A549 (cell line): ENCODE results near the gene LYPD8. TPM values are rescaled to one million over a fixed set of nuclear protein-coding genes. Genes with fewer than 3 reads are reported as not detected.

Source experiments
- polyA plus RNA-seq, 4 experiments: library from polyadenylated mRNA; depleted of rRNA in 3 of 4; stranded (reverse); fragments of >200 nt; fragmentation: RNase III in 1 of 4; extraction: RNeasy Plus Mini Kit Qiagen cat#74134 plus additional on column Dnase treatment in 1 of 4; gene quantifications; 2 replicates in 3 of 4; 3 replicates in 1 of 4; pipeline ENCODE4 v1.2.3, GENCODE V29; 2011 to 2017
- small RNA-seq, 6 experiments: library from RNA; depleted of rRNA; stranded (forward); fragments of <200 nt; gene quantifications; one replicate each; pipeline ENCODE3, GENCODE V24; 2012

Gene LYPD8
- polyA plus RNA-seq, 2 of the 4 experiments (the other 2 are of a cell fraction): 0.12 to 0.53 TPM

Small RNA genes lying within 50 kb of the gene (small RNA-seq; reads per million reads assigned to genes)
- 0 reads per million in 6 experiments for gene AHCYP8

Other genes with a start within 250 kb of the LYPD8 start
- not detected in 2 replicates for gene OR2G6, start 247.7 kb downstream of the LYPD8 start, polyA plus RNA-seq (2011; rRNA removed)
- gene OR2G6, start 247.7 kb downstream of the LYPD8 start, polyA plus RNA-seq (2017; fragmentation: RNase III; extraction: RNeasy Plus Mini Kit Qiagen cat#74134 plus additional on column Dnase treatment): not detected in 3 replicates
- not detected in 2 replicates for gene OR2T29, start 193.0 kb downstream of the LYPD8 start, polyA plus RNA-seq (2011; rRNA removed)
- gene OR2T29, start 193.0 kb downstream of the LYPD8 start, polyA plus RNA-seq (2017; fragmentation: RNase III; extraction: RNeasy Plus Mini Kit Qiagen cat#74134 plus additional on column Dnase treatment): not detected in 3 replicates
- not detected in 2 replicates for gene OR2T34, start 181.0 kb downstream of the LYPD8 start, polyA plus RNA-seq (2011; rRNA removed)
- not detected in 3 replicates for gene OR2T34, start 181.0 kb downstream of the LYPD8 start, polyA plus RNA-seq (2017; fragmentation: RNase III; extraction: RNeasy Plus Mini Kit Qiagen cat#74134 plus additional on column Dnase treatment)
- gene OR2T10, start 158.1 kb downstream of the LYPD8 start, polyA plus RNA-seq (2011; rRNA removed): not detected in 2 replicates
- gene OR2T10, start 158.1 kb downstream of the LYPD8 start, polyA plus RNA-seq (2017; fragmentation: RNase III; extraction: RNeasy Plus Mini Kit Qiagen cat#74134 plus additional on column Dnase treatment): not detected in 3 replicates
- not detected in 2 replicates for gene OR2T11, start 120.7 kb downstream of the LYPD8 start, polyA plus RNA-seq (2011; rRNA removed)
- not detected in 3 replicates for gene OR2T11, start 120.7 kb downstream of the LYPD8 start, polyA plus RNA-seq (2017; fragmentation: RNase III; extraction: RNeasy Plus Mini Kit Qiagen cat#74134 plus additional on column Dnase treatment)
- not detected in 2 replicates for gene OR2T35, start 110.5 kb downstream of the LYPD8 start, polyA plus RNA-seq (2011; rRNA removed)
- gene OR2T35, start 110.5 kb downstream of the LYPD8 start, polyA plus RNA-seq (2017; fragmentation: RNase III; extraction: RNeasy Plus Mini Kit Qiagen cat#74134 plus additional on column Dnase treatment): not detected in 3 replicates
- gene OR2T27, start 100.2 kb downstream of the LYPD8 start, polyA plus RNA-seq (2011; rRNA removed): not detected in 2 replicates
- not detected in 3 replicates for gene OR2T27, start 100.2 kb downstream of the LYPD8 start, polyA plus RNA-seq (2017; fragmentation: RNase III; extraction: RNeasy Plus Mini Kit Qiagen cat#74134 plus additional on column Dnase treatment)
- not detected in 2 replicates for gene OR14I1, start 53.0 kb downstream of the LYPD8 start, polyA plus RNA-seq (2011; rRNA removed)
- gene OR14I1, start 53.0 kb downstream of the LYPD8 start, polyA plus RNA-seq (2017; fragmentation: RNase III; extraction: RNeasy Plus Mini Kit Qiagen cat#74134 plus additional on column Dnase treatment): not detected in 3 replicates
- gene SH3BP5L, start 70.2 kb upstream of the LYPD8 start, polyA plus RNA-seq (2011; rRNA removed): 10.9 and 12.1 TPM in 2 replicates
- 14.1 to 15.8 TPM (median 14.3 TPM) in 3 replicates for gene SH3BP5L, start 70.2 kb upstream of the LYPD8 start, polyA plus RNA-seq (2017; fragmentation: RNase III; extraction: RNeasy Plus Mini Kit Qiagen cat#74134 plus additional on column Dnase treatment)
- gene ZNF672, start 82.5 kb upstream of the LYPD8 start, polyA plus RNA-seq (2011; rRNA removed): 20.4 and 20.6 TPM in 2 replicates
- gene ZNF672, start 82.5 kb upstream of the LYPD8 start, polyA plus RNA-seq (2017; fragmentation: RNase III; extraction: RNeasy Plus Mini Kit Qiagen cat#74134 plus additional on column Dnase treatment): 15.6 to 18.9 TPM (median 17.8 TPM) in 3 replicates
- 19.8 and 28.2 TPM in 2 replicates for gene ZNF692, start 103.3 kb upstream of the LYPD8 start, polyA plus RNA-seq (2011; rRNA removed)
- 44.0 to 47.5 TPM (median 46.8 TPM) in 3 replicates for gene ZNF692, start 103.3 kb upstream of the LYPD8 start, polyA plus RNA-seq (2017; fragmentation: RNase III; extraction: RNeasy Plus Mini Kit Qiagen cat#74134 plus additional on column Dnase treatment)
- 7.1 and 7.6 TPM in 2 replicates for gene PGBD2, start 150.5 kb upstream of the LYPD8 start, polyA plus RNA-seq (2011; rRNA removed)
- 5.6 to 6.8 TPM (median 5.8 TPM) in 3 replicates for gene PGBD2, start 150.5 kb upstream of the LYPD8 start, polyA plus RNA-seq (2017; fragmentation: RNase III; extraction: RNeasy Plus Mini Kit Qiagen cat#74134 plus additional on column Dnase treatment)